GM18499 (cell line): ENCODE results near the gene C2orf76.
"Not testable (repeated sequence)": the region's sequence is repeated elsewhere in the genome, so short reads cannot be mapped to it uniquely, and the experiment has no call there.

ENCODE experiments used
- ATAC-seq: cut with Tn5 transposase; IDR thresholded peaks from one replicate; pipeline ENCODE4 v1.9.1; 2021; ENCODE audit warnings: moderate number of reproducible peaks; ENCODE audit not compliant: insufficient read depth, unreplicated experiment

The C2orf76 gene

DNA sequence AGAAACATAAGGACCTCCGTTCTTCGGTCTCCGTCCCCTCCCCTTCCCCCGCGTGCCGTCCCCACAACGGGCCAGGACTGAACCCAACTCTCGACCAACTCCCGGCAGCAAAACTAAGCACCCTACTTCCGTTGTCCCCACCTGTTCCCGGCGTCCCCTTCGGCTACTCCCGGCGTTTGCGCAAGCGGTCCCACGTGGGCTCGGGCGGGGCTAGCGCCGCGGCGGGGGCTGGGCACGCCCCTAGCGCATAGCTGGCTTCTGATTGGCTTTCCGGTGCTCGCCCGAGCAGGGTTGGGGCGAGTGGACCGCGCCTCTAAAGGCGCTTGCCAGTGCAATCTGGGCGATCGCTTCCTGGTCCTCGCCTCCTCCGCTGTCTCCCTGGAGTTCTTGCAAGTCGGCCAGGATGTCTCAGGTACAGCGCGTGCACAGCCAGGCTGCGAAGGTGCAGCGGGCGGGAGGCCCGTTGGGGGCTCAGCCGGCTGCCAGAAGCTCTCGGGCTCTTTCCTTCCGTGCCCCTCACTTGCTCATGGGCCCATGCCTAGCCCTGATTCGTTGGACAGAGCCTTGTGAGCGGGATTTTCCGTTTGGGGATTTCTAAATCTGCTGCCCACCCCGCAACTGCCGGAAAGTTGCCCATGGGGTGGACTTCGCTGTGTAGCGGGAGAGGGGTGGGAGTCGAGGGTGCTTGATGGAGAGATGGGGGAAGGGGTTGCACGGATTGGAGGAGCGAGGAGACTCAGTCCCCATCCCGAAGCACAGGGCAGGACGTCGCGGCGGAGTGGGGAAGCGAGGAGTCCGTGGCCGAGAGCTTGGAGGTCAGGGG is at the start of gene C2orf76, which contains the start of gene DBI:
Gene C2orf76 (minus strand): TSS at position 186 of the 823 bp plus-strand sequence. CDS start 26,875 bp downstream, outside the sequence.
Gene DBI (plus strand): TSS at position 329 of the 823 bp plus-strand sequence. CDS start 75 bp downstream, at position 404.
- peak; percentile 89 for ATAC-seq

DNA sequence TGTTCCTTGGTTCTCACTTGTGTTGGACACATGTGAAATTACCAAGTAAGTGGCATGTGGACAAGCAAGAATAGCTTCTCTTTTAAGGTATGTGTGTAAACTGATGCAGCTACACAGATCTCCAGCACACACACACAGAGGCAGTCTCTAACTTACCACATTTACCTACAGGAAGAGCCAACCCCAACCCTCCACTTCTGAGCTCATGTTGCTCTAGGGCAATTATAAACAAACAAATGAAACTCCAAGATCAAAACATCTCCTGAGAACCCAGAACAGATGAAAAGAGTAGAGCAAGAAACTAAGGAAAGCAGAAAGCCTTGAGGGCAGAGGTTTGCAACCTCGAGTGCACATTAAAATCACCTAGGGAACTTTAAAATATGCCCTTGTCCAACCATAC is 49.0 kb upstream of the C2orf76 start:
- ATAC-seq = no peak

DNA sequence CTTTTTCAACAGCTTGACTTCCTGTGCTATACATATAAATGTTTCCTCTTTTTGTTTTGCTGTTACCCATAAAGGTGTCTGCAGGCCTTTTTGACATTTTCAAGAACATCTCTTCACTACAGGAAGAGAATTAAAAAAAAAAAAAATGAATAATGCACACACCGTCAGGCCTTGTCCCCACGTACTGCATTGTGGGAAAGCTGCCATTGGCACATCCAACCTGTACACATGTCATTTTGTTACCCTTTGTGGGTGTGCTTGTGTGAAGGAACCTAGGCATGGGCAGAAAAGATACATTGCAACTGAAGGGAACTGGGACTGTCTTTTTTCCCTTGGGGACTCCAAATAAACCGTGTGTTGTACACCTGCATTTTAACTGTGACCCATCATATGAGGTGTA is 48.3 kb upstream of the C2orf76 start:
- no peak for ATAC-seq

DNA sequence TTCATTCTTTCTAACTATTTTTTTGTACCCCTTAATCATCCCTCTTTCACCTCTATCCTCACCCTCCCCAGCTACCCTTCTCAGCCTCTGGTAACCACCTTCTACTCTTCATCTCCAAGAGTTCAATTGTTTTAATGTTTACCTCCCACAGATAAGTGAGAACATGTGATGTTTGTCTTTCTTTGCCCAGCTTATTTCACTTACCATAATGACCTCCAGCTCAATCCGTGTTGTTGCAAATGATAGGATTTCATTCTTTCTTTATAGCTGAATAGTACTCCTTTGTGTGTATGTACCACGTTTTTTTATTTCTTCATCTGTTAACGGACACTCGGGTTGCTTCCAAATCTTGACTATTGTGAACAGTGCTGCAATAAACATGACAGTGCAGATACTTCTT is 42.9 kb upstream of the C2orf76 start:
- no peak for ATAC-seq

DNA sequence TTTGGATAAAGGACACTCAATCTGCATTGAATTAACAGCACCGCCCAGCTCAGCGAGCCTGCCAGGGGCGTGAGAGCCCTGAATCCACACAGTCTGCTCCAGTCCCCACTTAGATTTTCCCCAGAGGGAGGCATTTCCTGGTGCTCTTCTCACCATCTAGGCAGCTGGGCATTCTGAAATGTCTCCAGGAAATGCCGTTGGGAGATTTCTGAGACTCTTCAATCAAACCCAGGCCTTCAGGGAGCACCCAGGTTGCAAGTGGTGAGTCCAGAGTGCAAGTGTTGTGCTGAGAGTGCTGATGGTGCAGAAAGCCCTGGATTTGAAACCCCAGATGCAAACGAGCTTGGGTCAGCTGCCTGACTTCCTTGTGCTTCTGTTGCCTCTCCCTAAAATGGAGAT is 41.6 kb upstream of the C2orf76 start:
- no peak for ATAC-seq

DNA sequence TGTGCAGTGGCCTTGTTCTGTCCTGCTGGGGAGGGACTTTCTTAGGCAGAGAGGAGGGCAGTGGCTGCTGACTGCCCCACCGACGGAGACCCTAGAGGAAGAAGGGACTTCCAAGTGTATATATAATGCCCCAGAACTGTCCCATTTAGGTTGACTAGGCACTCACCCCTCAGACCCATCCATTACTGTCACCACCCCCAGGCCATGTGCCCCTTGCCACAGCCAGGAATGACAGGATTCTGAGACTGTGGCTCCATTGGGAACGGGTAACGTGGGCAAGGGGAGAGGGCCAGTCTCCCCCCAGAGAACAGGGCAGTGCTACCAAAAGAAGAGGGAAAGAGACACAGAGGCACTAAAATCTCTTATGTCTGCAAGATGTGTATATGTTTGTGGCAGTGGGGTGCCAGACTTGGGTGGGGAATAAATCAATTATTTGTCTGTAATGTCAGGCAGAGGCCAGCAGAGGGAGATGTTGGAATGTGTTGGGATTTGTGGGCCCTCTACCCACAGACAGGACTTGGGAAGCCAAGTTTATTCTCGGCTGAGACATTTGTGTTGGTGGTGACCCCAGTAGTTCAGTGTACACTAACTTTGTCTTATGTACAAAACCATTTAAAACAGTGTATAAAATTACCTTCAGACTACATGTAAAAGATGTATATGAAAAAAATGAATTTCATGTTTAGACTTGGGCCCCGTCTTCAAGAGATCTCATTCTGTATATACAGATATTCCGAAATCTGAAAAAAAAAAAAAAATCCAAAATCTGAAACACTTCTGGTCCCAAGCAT is 41.0 kb upstream of the C2orf76 start:
- ATAC-seq = no peak

DNA sequence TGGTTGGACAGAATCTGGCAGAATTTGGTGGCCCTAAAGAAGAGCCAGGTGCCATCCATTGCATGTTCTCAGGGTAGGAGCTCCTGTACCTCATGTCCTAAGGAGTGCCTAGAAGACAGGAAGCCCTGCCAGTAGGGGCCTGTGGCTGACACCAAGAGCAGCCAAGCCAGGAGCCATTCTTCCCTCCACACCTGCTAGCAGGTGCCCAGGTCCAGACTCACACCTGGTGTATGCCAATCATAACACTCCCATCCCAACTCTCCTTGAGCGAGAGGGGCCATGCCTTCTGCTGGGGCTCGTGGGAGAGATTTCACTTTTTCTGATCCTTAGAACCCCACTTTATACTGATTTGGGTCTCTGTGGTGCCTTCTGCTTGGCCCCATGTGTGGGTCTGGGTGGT is 38.5 kb upstream of the C2orf76 start:
- no peak for ATAC-seq

DNA sequence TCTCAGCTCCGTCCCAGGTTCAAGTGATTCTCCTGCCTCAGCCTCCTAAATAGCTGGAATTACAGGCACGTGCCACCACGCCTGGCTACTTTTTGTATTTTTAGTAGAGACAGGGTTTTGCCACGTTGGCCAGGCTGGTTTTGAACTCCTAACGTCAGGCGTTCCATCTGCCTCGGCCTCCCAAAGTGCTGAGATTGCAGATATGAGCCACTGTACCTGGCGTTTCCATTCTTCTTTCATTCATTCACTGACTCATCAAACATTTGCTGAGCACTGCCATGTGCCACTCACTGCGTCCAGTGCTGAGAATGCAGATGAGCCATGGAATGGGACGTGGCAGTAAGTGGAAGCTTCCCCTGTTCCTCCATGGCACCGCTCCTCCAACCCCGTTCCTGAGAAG is 37.0 kb upstream of the C2orf76 start:
- ATAC-seq = not testable (repeated sequence)

DNA sequence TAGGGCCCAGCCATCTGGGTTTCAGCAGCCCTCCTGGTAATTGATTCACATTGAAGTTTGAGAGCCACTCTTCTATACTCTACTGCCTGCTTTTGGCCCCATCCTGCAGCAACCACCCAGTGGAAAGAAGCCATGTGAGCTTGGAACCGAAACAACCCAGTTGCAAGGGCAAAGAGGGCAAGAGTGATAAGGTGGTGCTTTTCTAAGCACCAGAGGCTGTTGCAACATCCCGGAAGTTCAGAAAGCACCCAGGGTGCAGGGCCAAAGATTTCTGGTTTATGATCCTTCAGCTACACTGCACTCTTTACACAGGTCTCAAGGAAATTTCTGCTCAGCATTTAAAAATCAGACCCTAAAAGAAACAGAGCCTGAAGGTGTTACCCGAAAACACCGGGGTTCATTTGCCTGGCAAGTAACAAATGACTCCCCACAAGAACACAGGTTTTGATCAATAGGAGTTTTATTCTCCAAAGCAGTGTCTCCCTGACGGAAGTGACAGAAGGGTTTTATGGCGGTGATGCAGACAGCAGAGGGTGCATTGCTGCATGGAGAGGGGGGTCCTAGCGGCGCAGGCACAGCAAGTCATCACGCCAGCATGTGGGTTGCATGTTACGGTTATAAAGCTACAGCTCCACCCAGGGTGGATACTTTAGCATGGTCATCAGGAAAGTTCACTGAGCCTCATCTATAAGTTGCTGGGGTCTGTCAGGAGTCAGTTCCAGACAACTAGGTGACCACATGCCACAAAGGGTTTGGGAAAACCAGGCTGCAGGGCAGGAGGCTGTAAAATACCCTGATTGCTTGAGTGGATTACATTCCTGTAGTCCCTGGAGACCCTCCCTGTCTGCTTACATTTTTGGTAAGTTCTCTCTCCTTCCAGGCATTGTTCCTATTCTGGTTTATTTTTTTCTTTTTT is 36.3 kb upstream of the C2orf76 start:
- ATAC-seq = no peak

DNA sequence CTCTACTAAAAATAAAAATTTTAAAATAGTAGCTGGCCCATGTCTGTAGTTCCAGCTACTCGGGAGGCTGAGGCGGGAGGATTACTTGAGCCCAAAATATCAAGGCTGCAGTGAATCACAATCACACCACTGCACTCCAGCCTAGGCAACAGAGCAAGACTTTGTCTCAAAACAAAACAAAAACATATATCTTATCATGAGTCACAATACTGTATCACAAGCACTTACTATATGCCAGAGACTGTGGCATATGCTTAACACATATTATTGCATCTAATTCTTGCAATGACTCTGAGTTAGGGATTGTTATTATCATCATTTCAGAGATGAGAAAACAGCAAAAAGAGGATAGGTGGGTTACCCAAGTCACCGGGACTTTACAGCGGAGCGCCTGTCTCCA is 35.5 kb upstream of the C2orf76 start:
- no peak for ATAC-seq

DNA sequence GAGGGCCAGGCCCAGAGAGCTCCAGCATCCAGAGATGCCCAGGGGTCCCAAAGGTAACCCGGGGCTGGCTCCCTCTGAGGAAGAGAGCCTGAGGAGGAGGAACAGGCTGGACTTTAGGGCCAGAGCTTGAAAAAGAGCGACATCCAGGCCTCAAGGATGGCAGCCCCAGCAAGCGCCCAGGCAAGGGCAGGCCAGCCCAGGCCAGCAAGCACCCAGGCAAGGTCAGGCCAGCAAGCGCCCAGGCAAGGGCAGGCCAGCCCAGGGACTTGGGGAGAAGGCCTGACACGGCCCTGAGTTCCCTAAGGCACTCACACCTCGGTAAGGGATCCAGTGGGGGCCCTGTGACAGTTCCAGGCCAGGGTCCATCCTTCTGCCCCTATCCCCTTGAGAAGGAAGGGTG is 30.6 kb upstream of the C2orf76 start:
- ATAC-seq = no peak

DNA sequence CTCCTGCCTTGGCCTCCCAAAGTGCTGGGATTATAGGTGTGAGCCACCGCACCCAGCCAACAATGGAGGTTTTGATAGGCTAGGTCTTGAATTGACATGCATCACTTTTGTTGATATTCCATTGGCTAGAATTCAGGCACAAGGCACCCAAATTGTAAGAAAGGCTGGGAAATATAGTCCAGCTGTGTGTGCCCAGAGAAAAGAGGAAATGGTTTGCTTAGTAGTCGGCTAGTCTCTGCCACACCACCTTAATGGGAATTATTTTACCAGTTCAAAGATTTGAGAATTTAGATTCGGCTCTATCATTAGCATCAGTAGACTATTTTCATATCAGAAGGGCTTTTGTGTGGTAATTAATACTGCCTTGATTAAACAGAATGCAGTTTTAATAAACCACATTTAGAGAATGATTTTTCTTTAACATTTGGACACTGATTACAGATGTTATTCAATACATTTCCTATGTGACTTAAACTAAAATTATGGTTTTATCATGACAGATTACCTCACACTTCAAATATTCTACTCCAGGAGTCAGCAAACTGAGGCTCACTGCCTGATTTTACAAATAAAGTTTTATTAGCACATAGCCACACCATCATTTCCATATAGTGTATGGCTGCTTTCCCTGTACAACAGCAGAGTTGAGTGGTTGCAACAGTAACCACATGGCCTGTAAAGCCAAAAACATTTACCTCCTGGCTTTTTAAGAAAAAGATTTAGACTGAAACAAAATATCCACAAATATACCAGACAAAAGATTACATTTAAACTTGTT is 27.5 kb upstream of the C2orf76 start:
- no peak for ATAC-seq

DNA sequence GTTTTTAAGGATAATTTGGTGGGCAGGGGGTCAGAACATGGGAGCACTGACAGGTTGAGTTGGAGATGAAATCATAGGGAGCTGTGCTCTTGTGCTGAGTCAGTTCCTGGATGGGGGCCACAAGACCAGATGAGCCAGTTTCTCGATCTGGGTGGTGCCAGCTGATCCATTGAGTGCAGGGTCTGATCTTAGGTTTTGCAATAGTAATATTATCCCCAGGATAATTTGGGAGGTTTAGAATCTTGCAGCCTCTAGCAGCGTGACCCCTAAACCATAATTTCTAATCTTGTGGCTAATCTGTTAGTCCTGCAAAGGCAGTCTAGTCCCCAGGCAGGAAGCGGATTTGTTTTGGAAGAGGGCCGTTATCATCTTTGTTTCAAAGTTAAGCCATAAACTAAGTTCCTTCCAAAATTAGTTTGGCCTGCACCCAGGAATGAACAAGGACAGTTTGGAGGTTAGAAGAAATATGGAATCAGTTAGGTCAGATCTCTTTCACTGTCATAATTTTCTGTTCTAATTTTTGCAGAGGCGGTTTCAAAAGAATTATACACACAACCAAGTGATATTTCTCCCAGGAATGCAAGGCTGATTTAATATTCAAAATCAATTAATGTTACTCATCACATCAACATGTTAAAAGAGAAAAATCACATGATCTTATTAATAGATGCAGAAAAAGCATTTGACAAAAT is 23.1 kb upstream of the C2orf76 start:
- ATAC-seq = no peak

DNA sequence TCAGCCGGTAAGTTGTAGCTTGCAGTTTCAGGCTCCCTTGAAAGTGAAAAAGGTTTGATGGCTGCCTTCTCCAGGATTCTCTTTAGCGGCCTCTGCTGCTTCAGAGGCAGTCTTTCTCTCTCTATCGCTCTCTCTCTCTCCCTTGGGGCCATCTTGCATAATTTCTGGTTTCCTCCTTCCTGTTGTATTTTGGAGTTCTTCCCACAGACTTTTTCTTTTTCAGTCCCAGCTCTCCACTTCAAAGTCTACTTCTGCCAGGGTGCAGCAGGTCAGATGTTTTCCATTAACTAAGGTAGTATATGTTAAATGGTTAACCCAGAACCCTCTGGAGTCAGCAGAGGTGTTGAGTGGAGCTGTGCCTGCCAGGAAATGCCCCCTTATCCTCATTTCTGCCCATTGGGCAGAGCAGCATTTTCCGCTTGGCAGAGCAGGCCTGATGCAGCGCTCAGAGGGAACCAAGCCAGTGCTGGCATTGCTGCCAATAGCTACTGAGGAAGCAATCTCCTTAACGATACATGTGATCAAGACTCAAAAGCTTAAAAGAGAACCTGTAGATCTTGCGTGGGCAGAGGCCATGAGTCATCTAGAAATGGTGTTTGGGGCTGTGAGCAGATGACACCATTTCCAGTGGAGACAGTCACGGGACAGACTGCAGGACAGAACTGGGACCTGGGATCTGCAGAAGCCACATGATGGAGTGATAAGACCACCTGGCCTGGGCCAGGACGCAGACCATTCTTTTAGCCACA is 20.9 kb upstream of the C2orf76 start:
- ATAC-seq = peak; percentile 67

DNA sequence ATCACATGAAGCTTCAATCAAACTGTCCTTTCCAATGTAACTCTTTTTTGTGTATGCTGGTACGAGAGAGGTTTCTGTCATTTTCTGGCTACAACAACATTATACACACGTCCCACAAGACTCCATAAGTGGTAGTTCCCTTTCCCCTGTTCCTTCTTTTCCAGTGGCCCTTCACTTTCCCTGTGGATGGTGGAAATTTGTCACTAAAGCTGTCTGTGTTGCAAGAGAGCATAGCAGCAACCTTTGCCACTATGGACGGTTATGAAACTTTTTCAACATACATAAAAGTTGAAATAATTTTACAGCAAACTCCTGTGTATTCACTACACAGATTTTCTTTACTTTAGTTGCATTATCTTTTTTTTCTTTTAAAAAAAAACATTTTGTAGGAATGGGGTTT is 18.8 kb upstream of the C2orf76 start:
- no peak for ATAC-seq

DNA sequence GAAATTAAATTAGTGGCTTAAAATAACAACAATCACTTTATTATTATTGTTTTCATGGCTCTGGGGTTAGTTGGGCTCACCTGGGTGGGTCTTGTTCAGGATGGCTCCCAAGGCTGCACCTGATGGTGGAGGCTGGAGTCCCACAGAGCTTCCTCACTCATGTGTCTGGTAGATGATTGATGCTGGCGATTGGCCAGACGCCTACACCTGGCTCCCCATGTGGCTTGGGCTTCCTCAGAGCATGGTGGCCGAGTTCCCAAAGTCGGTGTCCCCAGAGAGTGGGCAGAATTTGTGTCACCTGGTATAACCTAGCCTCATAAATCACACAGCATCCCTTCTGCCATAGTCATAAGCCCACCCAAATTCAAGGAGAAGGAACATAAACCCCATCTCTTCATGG is 18.3 kb upstream of the C2orf76 start:
- no peak for ATAC-seq

DNA sequence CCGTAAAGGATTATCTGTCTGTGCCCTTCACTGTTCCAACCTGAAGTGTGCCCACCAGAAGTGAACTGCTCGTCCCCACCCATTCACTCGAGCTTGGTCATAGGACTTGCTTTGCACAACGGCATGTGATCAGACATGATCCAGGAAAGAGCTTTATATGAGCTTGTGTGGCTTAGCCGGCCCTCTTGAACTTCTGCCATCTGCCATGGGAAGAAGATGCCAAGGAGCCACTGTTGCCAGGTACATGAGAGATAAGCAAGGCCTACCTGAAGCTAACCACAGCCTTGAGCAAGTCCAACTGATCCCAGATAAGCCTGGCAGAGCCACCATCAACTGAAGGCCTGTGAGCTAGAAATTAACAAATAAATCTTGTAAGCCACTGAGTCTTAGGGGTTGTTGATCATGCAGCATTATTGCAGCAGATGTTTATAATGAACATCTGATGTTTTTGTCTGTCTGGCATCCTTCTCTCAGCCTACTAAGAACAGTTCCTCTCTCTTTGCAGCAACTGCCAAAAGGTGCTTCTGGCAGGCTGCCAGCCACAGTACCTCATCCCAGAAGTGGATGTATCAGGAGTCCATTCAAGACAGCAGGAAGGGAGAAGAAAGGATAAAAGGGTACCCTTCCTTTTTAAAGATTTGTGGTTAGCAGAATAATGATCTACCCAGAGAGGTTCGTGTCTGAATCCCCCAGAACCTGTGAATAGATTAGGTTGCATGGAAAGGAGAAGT is 16.9 kb upstream of the C2orf76 start:
- ATAC-seq = no peak

DNA sequence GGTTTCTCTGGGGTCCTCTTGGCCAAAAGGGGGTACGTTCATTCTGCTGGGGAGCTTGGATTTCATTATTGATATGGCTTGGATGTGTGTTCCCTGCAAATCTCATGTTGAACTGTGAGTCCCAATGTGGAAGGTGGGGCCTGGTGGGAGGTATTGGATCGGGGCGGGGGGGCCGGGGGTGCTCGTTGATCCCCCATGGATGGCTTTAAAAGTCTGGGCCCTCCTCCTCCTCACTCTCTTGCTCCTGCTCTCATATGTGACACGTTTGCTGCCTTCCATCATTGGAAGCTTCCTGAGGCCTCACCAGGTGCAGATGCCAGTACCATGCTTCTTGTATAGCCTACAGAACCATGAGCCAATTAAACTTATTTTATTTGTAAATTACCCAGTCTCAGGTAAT is 11.9 kb upstream of the C2orf76 start:
- ATAC-seq = no peak
